Tibial nerve (tissue), 4 donors: ENCODE data around the gene INSYN2B. TPM values are rescaled to one million over a fixed set of nuclear protein-coding genes. Genes with fewer than 3 reads are reported as not detected.

Source experiments
- DNase-seq, 2 donors: peaks; one replicate each; pipeline ENCODE4 v3.0.0-alpha.2; 2019; ENCODE audit warnings: low spot score in 2 of 2
- H3K27ac ChIP-seq, 4 donors: fragments of 200-600 bp; sonication (generic) in 3 of 4; one replicate each; pipeline ENCODE4 v1.5.1; 2017 to 2019; ENCODE audit warnings: mild to moderate bottlenecking in 1 of 4
- H3K27me3 ChIP-seq, 2 donors: fragments of 200-600 bp; sonication (generic) in 1 of 2; one replicate each; pipeline versions ENCODE4 v1.5.1 to v1.6.0; 2017 to 2019
- H3K36me3 ChIP-seq, 3 donors: fragments of 200-600 bp; sonication (generic); one replicate each; pipeline ENCODE4 v1.5.1; 2018 to 2019
- H3K4me1 ChIP-seq, 4 donors: fragments of 200-600 bp; sonication (generic) in 3 of 4; one replicate each; pipeline ENCODE4 v1.5.1; 2017 to 2019
- H3K4me3 ChIP-seq, 4 donors: fragments of 200-600 bp; sonication (generic) in 3 of 4; one replicate each; pipeline ENCODE4 v1.5.1; 2017 to 2019; ENCODE audit warnings: mild to moderate bottlenecking in 1 of 4, moderate library complexity in 1 of 4
- H3K9me3 ChIP-seq, 4 donors: fragments of 200-600 bp; sonication (generic) in 3 of 4; one replicate each; pipeline ENCODE4 v1.5.1; 2017 to 2019
- CTCF ChIP-seq, 5 experiments: fragments of 200-600 bp in 3 of 5; fragments of 450-650 bp in 2 of 5; sonication (generic) in 3 of 5; IDR thresholded peaks; one replicate each; pipeline ENCODE4 v1.5.1; 2016 to 2019; ENCODE audit warnings: antibody characterized with exemption in 5 of 5, mild to moderate bottlenecking in 3 of 5, moderate library complexity in 2 of 5
- EP300 ChIP-seq, 2 donors: sonication (generic); formaldehyde crosslinking; IDR thresholded peaks; one replicate each; pipeline ENCODE4 v1.6.1; 2017; ENCODE audit warnings: antibody characterized with exemption in 2 of 2, mild to moderate bottlenecking in 1 of 2
- POLR2A ChIP-seq, 2 donors: fragments of 450-650 bp; IDR thresholded peaks; one replicate each; pipeline ENCODE4 v1.6.1; 2017; ENCODE audit warnings: antibody characterized with exemption in 2 of 2, mild to moderate bottlenecking in 2 of 2, moderate library complexity in 2 of 2
- WGBS, 2 donors: methylation state at CpG; one replicate each; pipeline ENCODE4 v1.1.5; 2018; 5-methylcytosine and 5-hydroxymethylcytosine counted together
- total RNA-seq, 4 donors: library from RNA; depleted of rRNA; stranded (reverse); fragments of >200 nt; gene quantifications; one replicate each; pipeline ENCODE4 v1.1.0, GENCODE V29; 2016

INSYN2B gene
- total RNA-seq, 4 donors from 2014 or later, result 0.60 to 4.2 TPM; not detected in 2

- TF ChIP-seq EP300 (IDR thresholded peaks at IDR 0.05) (no peak), CTCF (IDR thresholded peaks at IDR 0.05) (no peak), POLR2A (IDR thresholded peaks at IDR 0.05) (no peak)
- H3K36me3 ChIP-seq, result no peaks in the 10 kb centered on the region
- H3K27ac ChIP-seq, result no peak overlapping the region
- no peak for DNase-seq
- H3K4me1 ChIP-seq, result no peaks in the 10 kb centered on the region
- 60 to 69% methylated on average over 7 of the region's 7 CpGs for WGBS, 2 donors
- no peak overlapping the region for H3K4me3 ChIP-seq
- H3K27me3 ChIP-seq, result no peaks in the 10 kb centered on the region
- H3K9me3 ChIP-seq, result no peaks in the 10 kb centered on the region
These were observed 46.7 kb downstream of the INSYN2B start for GRCh38 chr5:169933616-169934015.

GRCh38 chr5:169933127-169933526 is 47.2 kb downstream of the INSYN2B start:
- DNase-seq, result no peak
- no peaks in the 10 kb centered on the region for H3K27me3 ChIP-seq

DNA sequence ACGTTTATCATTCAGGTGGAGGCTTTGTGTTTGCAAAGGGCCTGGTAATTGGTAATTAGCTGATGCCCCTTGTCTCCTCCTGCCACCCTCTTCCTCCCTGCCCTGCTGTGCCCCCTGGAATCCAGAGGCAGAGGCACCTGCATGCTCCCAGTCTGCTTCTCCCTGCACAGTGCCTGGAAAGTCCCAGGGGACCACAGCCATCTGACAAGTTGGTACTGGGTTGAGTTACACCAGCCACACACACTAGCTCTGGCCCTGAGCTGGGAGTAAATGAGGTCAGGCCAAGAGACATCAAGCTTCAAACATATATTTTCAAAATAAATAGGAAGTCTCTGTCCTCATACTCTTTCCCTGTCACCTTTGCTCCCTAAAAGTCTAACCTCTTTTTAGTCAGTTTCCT is 56.3 kb downstream of the INSYN2B start:
- Histone ChIP-seq H3K9me3 (no peaks in the 10 kb centered on the region), H3K4me3 (no peak overlapping the region), H3K36me3 (no peaks in the 10 kb centered on the region), H3K27me3 (no peaks in the 10 kb centered on the region), H3K4me1 (no peaks in the 10 kb centered on the region), H3K27ac (no peak overlapping the region)
- DNase-seq, result no peak
- TF ChIP-seq EP300 (IDR thresholded peaks at IDR 0.05), result no peak
- no peak for TF ChIP-seq POLR2A (IDR thresholded peaks at IDR 0.05)
- WGBS, 2 donors, result 59 to 68% methylated on average over 1 of the region's 1 CpG

More at GRCh38 chr5:169933127-169933526, 47.2 kb downstream of the INSYN2B start:
- no peak overlapping the region for H3K27ac ChIP-seq
- H3K9me3 ChIP-seq, result no peaks in the 10 kb centered on the region
- no peaks in the 10 kb centered on the region for H3K36me3 ChIP-seq
- TF ChIP-seq POLR2A (IDR thresholded peaks at IDR 0.05) (no peak), CTCF (IDR thresholded peaks at IDR 0.05) (no peak), EP300 (IDR thresholded peaks at IDR 0.05) (no peak)
- 42 to 67% methylated on average over 1 of the region's 1 CpG for WGBS, 2 donors
- no peak overlapping the region for H3K4me3 ChIP-seq
- H3K4me1 ChIP-seq, result no peaks in the 10 kb centered on the region

GRCh38 chr5:169922474-169922873 is 57.8 kb downstream of the INSYN2B start:
- Histone ChIP-seq H3K4me3 (no peak overlapping the region), H3K27me3 (no peaks in the 10 kb centered on the region), H3K27ac (no peak overlapping the region), H3K36me3 (no peaks in the 10 kb centered on the region), H3K4me1 (no peaks in the 10 kb centered on the region), H3K9me3 (no peaks in the 10 kb centered on the region)
- TF ChIP-seq CTCF (IDR thresholded peaks at IDR 0.05), result no peak
- no peak for TF ChIP-seq POLR2A (IDR thresholded peaks at IDR 0.05)
- no peak for TF ChIP-seq EP300 (IDR thresholded peaks at IDR 0.05)
- no peak for DNase-seq
- WGBS, 2 donors, result 89 to 100% methylated on average over 1 of the region's 1 CpG

GRCh38 chr5:169921949-169922348 is 58.3 kb downstream of the INSYN2B start:
- Histone ChIP-seq H3K27ac (no peak overlapping the region), H3K27me3 (no peaks in the 10 kb centered on the region), H3K36me3 (no peaks in the 10 kb centered on the region), H3K4me3 (no peak overlapping the region), H3K9me3 (no peaks in the 10 kb centered on the region), H3K4me1 (no peaks in the 10 kb centered on the region)
- no peak for DNase-seq
- 45 to 50% methylated on average over 1 of the region's 1 CpG for WGBS, 2 donors
- no peak for TF ChIP-seq EP300 (IDR thresholded peaks at IDR 0.05)
- no peak for TF ChIP-seq POLR2A (IDR thresholded peaks at IDR 0.05)
- TF ChIP-seq CTCF (IDR thresholded peaks at IDR 0.05), result no peak

- H3K27me3 ChIP-seq, result no peaks in the 10 kb centered on the region
- H3K4me1 ChIP-seq, result no peaks in the 10 kb centered on the region
- no peaks in the 10 kb centered on the region for H3K36me3 ChIP-seq
- no peak overlapping the region for H3K27ac ChIP-seq
- 23 to 31% methylated on average over 3 of the region's 3 CpGs for WGBS, 2 donors
- DNase-seq, result no peak
- H3K4me3 ChIP-seq, result no peak overlapping the region
- TF ChIP-seq POLR2A (IDR thresholded peaks at IDR 0.05) (no peak), EP300 (IDR thresholded peaks at IDR 0.05) (no peak), CTCF (IDR thresholded peaks at IDR 0.05) (no peak)
- H3K9me3 ChIP-seq, result no peaks in the 10 kb centered on the region
These were observed 58.9 kb downstream of the INSYN2B start for GRCh38 chr5:169921384-169921783.
